MCF 10A (cell line): ENCODE measurements around the gene ASH1L. TPM values are rescaled to one million over a fixed set of nuclear protein-coding genes. Genes with fewer than 3 reads are reported as not detected.
"Not testable (repeated sequence)": the region's sequence is repeated elsewhere in the genome, so short reads cannot be mapped to it uniquely, and the experiment has no call there.

Experiments used
- BruUV-seq: library from RNA; stranded (reverse); fragments of 400-500 nt; replicated peaks from 2 replicates; lab custom pipeline; 2021; lab: Mats Ljungman, UMichigan
- CTCF ChIA-PET: fragments of 300-600 bp; sonication (Branson Sonifier 250); formaldehyde crosslinking; extraction: SDS; loops from one replicate; lab custom pipeline; 2021; ENCODE audit warnings: antibody characterized with exemption, inconsistent platforms; lab: Yijun Ruan, JAX
- POLR2A ChIA-PET: fragments of 300-600, 350-650 bp; sonication (Branson Sonifier 250); formaldehyde crosslinking; extraction: SDS; loops from one replicate; lab custom pipeline; 2020; ENCODE audit warnings: antibody characterized with exemption, inconsistent platforms; lab: Yijun Ruan, JAX
- DNase-seq: peaks from one replicate; pipeline ENCODE4 v3.0.0-alpha.2; 2018; ENCODE audit not compliant: unreplicated experiment
- H3K27ac Mint-ChIP-seq: one replicate; pipeline ENCODE4 v1.8.0; 2022; ENCODE audit warnings: mild to moderate bottlenecking, low read depth, mixed read lengths; ENCODE audit not compliant: unreplicated experiment
- H3K27me3 Mint-ChIP-seq: one replicate; pipeline ENCODE4 v1.8.0; 2022; ENCODE audit warnings: mixed read lengths; ENCODE audit not compliant: insufficient read depth, unreplicated experiment
- H3K36me3 Mint-ChIP-seq: one replicate; pipeline ENCODE4 v1.8.0; 2022; ENCODE audit warnings: mild to moderate bottlenecking, moderate library complexity, mixed read lengths; ENCODE audit not compliant: insufficient read depth, unreplicated experiment
- H3K4me1 Mint-ChIP-seq: one replicate; pipeline ENCODE4 v1.8.0; 2022; ENCODE audit warnings: mixed read lengths; ENCODE audit not compliant: insufficient read depth, unreplicated experiment
- H3K4me3 Mint-ChIP-seq: one replicate; pipeline ENCODE4 v1.8.0; 2022; ENCODE audit warnings: mild to moderate bottlenecking, moderate library complexity, mixed read lengths; ENCODE audit not compliant: unreplicated experiment
- H3K9me3 Mint-ChIP-seq: one replicate; pipeline ENCODE4 v1.8.0; 2022; ENCODE audit warnings: mixed read lengths; ENCODE audit not compliant: unreplicated experiment
- CTCF ChIP-seq: fragments of 200-600 bp; IDR thresholded peaks from one replicate; pipeline ENCODE4 v1.8.0; 2022; ENCODE audit warnings: antibody characterized with exemption, mild to moderate bottlenecking; ENCODE audit not compliant: unreplicated experiment
- intact Hi-C: fragments of 100-400 bp; cut with micrococcal nuclease; formaldehyde crosslinking; loops from 2 replicates; pipeline ENCODE4 v1.14.1; 2022
- total RNA-seq: library from RNA; stranded (reverse); gene quantifications from 2 replicates; pipeline ENCODE4 v1.2.3, GENCODE V29; 2022

The ASH1L gene
- total RNA-seq, 1 experiment from 2014 or later, result 59.1 TPM

- no TSS peak for BruUV-seq
- Mint-ChIP-seq H3K27ac (no peak overlapping the region), H3K4me1 (peaks cover 6% of the 10 kb centered on the region), H3K36me3 (peaks cover 83% of the 10 kb centered on the region), H3K27me3 (no peaks in the 10 kb centered on the region), H3K4me3 (no peak overlapping the region), H3K9me3 (no peaks in the 10 kb centered on the region)
- no peak for DNase-seq
- CTCF ChIA-PET, result interaction anchor here (0.5 kb wide), 1 partner anchor 80 kb away, joined by 3 read pairs; no protein-coding TSS in a partner anchor
- intact Hi-C loops, result no loop called here
- POLR2A ChIA-PET, result interaction anchor here (0.7 to 1.2 kb wide), 3 partner anchors 13 to 20 kb away, joined by 3 to 4 read pairs (median 3); no protein-coding TSS in a partner anchor
- TF ChIP-seq CTCF, result no peak
Measured at GRCh38 chr1:155396874-155397476, 165.6 kb downstream of the ASH1L start.

DNA sequence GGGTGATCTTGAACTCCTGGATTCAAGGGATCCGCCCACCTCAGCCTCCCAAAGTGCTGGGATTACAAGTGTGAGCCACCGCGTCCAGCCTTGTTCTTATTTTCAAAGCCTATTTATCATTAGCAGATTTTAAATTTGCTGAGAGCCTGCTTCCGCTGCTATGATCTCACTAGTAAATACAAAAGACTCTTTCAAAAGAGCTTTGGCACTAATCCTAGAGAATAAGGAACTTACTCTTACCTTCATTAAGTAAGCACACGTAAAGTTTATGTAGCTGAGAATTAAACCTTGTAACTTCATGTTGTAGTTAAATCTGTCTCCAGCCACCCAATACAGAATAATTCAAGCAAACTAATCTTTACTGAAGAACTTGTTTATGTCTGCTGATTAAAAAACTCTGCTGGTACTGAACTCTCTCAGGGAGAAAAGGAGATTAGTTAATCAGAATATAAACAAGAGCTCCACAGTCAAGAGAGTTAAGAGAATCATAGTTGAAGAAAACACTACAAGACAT is 169.6 kb downstream of the ASH1L start:
- no TSS peak for BruUV-seq

DNA sequence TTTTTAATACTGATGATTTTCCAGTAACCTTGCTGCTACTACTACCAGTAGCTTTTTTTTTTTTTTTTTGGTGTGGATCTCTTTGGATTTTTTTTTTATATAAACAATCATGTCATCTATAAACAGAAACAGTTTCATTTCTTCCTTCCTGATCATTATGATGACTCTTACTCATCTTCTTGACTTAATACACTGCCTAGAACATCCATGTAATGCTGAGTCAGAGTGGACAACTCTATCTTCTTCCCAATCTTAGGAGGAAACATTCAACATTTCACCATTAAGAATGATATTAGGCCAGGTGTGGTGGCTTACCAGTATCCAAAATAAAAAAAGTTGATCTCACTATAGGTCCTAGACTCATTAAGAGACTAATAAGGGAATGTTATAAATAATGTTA is 172.8 kb downstream of the ASH1L start:
- ChIA-PET POLR2A (interaction anchor here (0.7 to 1.0 kb wide), 2 partner anchors 13 to 45 kb away, joined by 3 read pairs; no protein-coding TSS in a partner anchor), CTCF (no interaction called here)
- Mint-ChIP-seq H3K36me3 (peaks cover 72% of the 10 kb centered on the region), H3K27ac (no peak overlapping the region), H3K9me3 (no peaks in the 10 kb centered on the region), H3K4me3 (no peak overlapping the region), H3K4me1 (no peaks in the 10 kb centered on the region), H3K27me3 (no peaks in the 10 kb centered on the region)
- DNase-seq, result no peak
- intact Hi-C loops, result no loop called here
- no TSS peak for BruUV-seq
- no peak for TF ChIP-seq CTCF

More for the DNA sequence above, 169.6 kb downstream of the ASH1L start:
- no peak overlapping the region for H3K4me3 Mint-ChIP-seq
- H3K9me3 Mint-ChIP-seq, result no peaks in the 10 kb centered on the region
- no peak for TF ChIP-seq CTCF
- H3K36me3 Mint-ChIP-seq, result peaks cover 75% of the 10 kb centered on the region
- no peaks in the 10 kb centered on the region for H3K4me1 Mint-ChIP-seq
- H3K27ac Mint-ChIP-seq, result peak overlapping the region; percentile 27
- POLR2A ChIA-PET, result interaction anchor here (0.6 to 2.1 kb wide), 4 partner anchors 8 to 81 kb away, joined by 3 to 6 read pairs (median 4); no protein-coding TSS in a partner anchor
- no peak for DNase-seq
- CTCF ChIA-PET, result interaction anchor here (0.6 kb wide), 3 partner anchors 19 to 142 kb away, joined by 3 read pairs; no protein-coding TSS in a partner anchor
- intact Hi-C loops, result no loop called here
- H3K27me3 Mint-ChIP-seq, result no peaks in the 10 kb centered on the region

DNA sequence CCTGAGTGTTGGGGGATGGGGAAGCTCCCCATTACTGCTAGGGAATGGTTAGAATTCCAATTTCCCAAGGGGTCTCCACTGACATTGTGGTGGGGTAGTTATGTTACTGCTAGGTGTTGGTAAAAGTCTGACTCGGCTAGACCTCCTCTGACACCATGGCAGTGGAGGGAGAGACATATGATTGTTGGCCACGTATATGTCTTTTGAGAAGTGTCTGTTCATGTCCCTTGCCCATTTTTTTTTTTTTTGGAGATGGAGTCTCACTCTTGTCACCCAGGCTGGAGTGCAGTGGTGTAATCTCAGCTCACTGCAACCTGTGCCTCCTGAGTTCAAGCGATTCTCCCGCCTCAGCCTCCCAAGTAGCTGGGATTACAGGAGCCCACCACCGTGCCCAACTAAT is 176.8 kb downstream of the ASH1L start:
- DNase-seq, intact Hi-C loops, POLR2A ChIA-PET, H3K4me3 Mint-ChIP-seq, H3K27me3 Mint-ChIP-seq, BruUV-seq, H3K27ac Mint-ChIP-seq, H3K9me3 Mint-ChIP-seq, H3K4me1 Mint-ChIP-seq: not testable (repeated sequence)
- peaks cover 55% of the 10 kb centered on the region for H3K36me3 Mint-ChIP-seq
- CTCF ChIA-PET, result interaction anchor here (0.6 kb wide), 1 partner anchor 497 kb away, joined by 3 read pairs; no protein-coding TSS in a partner anchor
